Measurements from ENCODE around the gene KLHL25. TPM values are rescaled to one million over a fixed set of nuclear protein-coding genes. Genes with fewer than 3 reads are reported as not detected.

The KLHL25 gene
- polyA plus RNA-seq, 1 donor from 2014 or later = 38.9 TPM

DNA sequence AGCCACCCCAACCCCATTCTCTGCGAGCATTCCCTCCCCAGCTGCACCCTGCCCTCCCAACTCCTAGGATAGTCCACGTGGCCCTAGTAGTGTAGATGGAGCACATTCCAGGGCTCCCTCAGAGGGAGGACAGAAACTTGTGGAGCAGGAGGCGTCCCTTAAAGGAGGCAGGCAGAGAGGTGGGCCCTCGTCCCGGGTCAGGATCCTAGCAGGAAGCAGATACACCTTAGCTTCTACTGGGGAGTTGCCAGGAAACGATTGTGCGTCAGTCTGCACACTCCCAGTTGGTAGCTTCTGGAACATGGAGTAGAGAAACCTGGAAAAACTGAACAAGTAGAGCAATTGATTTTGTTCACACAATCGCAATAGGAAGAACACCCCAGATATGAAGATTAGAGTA, 43.9 kb upstream of the KLHL25 start:
- H3K4me3 ChIP-seq (ENCODE audit: low read length) = no peak overlapping the region
- H3K27ac ChIP-seq (ENCODE audit: low read length) = no peak overlapping the region
- H4K20me1 ChIP-seq (ENCODE audit: insufficient read depth) = no peaks in the 10 kb centered on the region
- no peak overlapping the region for H2AFZ ChIP-seq (ENCODE audit: low read depth, low read length)
- no peaks in the 10 kb centered on the region for H3F3A ChIP-seq (ENCODE audit: insufficient read depth, low read length, poor library complexity, severe bottlenecking)
- no peaks in the 10 kb centered on the region for H3K9me3 ChIP-seq (ENCODE audit: low read length)
- no peak overlapping the region for H3K9ac ChIP-seq (ENCODE audit: low read length)
- no peaks in the 10 kb centered on the region for H3K27me3 ChIP-seq (ENCODE audit: insufficient read depth, low read depth, low read length)
- no peaks in the 10 kb centered on the region for H3K9me2 ChIP-seq (ENCODE audit: insufficient read depth, low read length)
- H3K79me2 ChIP-seq (replicated peaks; ENCODE audit: insufficient read depth, low read length) = no peaks in the 10 kb centered on the region
- H3K4me2 ChIP-seq (ENCODE audit: low read length) = no peak overlapping the region
- H3K36me3 ChIP-seq (ENCODE audit: insufficient read depth, low read length) = no peaks in the 10 kb centered on the region
- no peak for TF ChIP-seq RAD21 (conservative IDR thresholded peaks at IDR 0.05)
- TF ChIP-seq CTCF (IDR thresholded peaks at IDR 0.05; ENCODE audit: poor library complexity, severe bottlenecking) = no peak
- TF ChIP-seq TAF1 (IDR thresholded peaks at IDR 0.05; ENCODE audit: low read depth) = no peak
- TF ChIP-seq EZH2 (IDR thresholded peaks at IDR 0.05; ENCODE audit: borderline replicate concordance, insufficient read depth, low read length, poor library complexity, severe bottlenecking) = no peak
- no peak for TF ChIP-seq POLR2AphosphoS5 (IDR thresholded peaks at IDR 0.05)
- TF ChIP-seq, protein P1, sequence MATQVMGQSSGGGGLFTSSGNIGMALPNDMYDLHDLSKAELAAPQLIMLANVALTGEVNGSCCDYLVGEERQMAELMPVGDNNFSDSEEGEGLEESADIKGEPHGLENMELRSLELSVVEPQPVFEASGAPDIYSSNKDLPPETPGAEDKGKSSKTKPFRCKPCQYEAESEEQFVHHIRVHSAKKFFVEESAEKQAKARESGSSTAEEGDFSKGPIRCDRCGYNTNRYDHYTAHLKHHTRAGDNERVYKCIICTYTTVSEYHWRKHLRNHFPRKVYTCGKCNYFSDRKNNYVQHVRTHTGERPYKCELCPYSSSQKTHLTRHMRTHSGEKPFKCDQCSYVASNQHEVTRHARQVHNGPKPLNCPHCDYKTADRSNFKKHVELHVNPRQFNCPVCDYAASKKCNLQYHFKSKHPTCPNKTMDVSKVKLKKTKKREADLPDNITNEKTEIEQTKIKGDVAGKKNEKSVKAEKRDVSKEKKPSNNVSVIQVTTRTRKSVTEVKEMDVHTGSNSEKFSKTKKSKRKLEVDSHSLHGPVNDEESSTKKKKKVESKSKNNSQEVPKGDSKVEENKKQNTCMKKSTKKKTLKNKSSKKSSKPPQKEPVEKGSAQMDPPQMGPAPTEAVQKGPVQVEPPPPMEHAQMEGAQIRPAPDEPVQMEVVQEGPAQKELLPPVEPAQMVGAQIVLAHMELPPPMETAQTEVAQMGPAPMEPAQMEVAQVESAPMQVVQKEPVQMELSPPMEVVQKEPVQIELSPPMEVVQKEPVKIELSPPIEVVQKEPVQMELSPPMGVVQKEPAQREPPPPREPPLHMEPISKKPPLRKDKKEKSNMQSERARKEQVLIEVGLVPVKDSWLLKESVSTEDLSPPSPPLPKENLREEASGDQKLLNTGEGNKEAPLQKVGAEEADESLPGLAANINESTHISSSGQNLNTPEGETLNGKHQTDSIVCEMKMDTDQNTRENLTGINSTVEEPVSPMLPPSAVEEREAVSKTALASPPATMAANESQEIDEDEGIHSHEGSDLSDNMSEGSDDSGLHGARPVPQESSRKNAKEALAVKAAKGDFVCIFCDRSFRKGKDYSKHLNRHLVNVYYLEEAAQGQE (IDR thresholded peaks at IDR 0.05; ENCODE audit: borderline replicate concordance) = no peak
- no peak for TF ChIP-seq EP300 (conservative IDR thresholded peaks at IDR 0.05; ENCODE audit: poor library complexity, severe bottlenecking)
- no peak for TF ChIP-seq MXI1 (conservative IDR thresholded peaks at IDR 0.05; ENCODE audit: poor library complexity, severe bottlenecking)
- no peak for TF ChIP-seq SMC3 (conservative IDR thresholded peaks at IDR 0.05; ENCODE audit: poor library complexity)

DNA sequence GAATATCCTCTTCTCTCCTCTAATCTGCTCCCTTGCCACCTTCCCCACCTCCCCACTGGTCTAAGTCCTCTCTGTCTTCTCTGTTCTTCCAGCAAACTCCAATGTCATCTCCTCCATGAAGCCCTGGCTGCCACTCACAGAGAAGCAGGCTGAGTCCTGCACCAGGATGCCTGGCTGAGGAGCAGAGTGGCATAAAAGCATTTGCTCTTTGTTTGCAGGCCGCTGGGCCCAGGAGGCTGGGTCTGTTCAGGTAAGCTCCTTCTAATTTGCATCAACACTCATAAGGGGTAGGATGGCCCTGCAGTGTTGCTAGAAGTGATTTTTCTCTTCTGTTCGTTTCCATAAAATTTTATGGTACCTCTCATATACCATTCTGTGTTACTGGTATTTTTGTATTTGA, 43.2 kb upstream of the KLHL25 start:
- Histone ChIP-seq H3F3A (ENCODE audit: insufficient read depth, low read length, poor library complexity, severe bottlenecking) (no peaks in the 10 kb centered on the region), H3K79me2 (replicated peaks; ENCODE audit: insufficient read depth, low read length) (no peaks in the 10 kb centered on the region), H4K20me1 (ENCODE audit: insufficient read depth) (no peaks in the 10 kb centered on the region), H3K36me3 (ENCODE audit: insufficient read depth, low read length) (no peaks in the 10 kb centered on the region), H3K27ac (ENCODE audit: low read length) (no peak overlapping the region), H3K9me3 (ENCODE audit: low read length) (no peaks in the 10 kb centered on the region), H2AFZ (ENCODE audit: low read depth, low read length) (no peak overlapping the region), H3K27me3 (ENCODE audit: insufficient read depth, low read depth, low read length) (no peaks in the 10 kb centered on the region), H3K9me2 (ENCODE audit: insufficient read depth, low read length) (no peaks in the 10 kb centered on the region), H3K4me2 (ENCODE audit: low read length) (no peak overlapping the region), H3K4me3 (ENCODE audit: low read length) (no peak overlapping the region), H3K9ac (ENCODE audit: low read length) (no peak overlapping the region)
- no peak for TF ChIP-seq RAD21 (conservative IDR thresholded peaks at IDR 0.05)
- no peak for TF ChIP-seq MXI1 (conservative IDR thresholded peaks at IDR 0.05; ENCODE audit: poor library complexity, severe bottlenecking)
- no peak for TF ChIP-seq EP300 (conservative IDR thresholded peaks at IDR 0.05; ENCODE audit: poor library complexity, severe bottlenecking)
- TF ChIP-seq EZH2 (IDR thresholded peaks at IDR 0.05; ENCODE audit: borderline replicate concordance, insufficient read depth, low read length, poor library complexity, severe bottlenecking) = no peak
- TF ChIP-seq, protein P1 (IDR thresholded peaks at IDR 0.05; ENCODE audit: borderline replicate concordance) = no peak
- no peak for TF ChIP-seq POLR2AphosphoS5 (IDR thresholded peaks at IDR 0.05)
- TF ChIP-seq TAF1 (IDR thresholded peaks at IDR 0.05; ENCODE audit: low read depth) = no peak
- TF ChIP-seq SMC3 (conservative IDR thresholded peaks at IDR 0.05; ENCODE audit: poor library complexity) = no peak
- no peak for TF ChIP-seq CTCF (IDR thresholded peaks at IDR 0.05; ENCODE audit: poor library complexity, severe bottlenecking)

Data from neural cell (in vitro differentiated cells).